Measurements from ENCODE around the gene CRELD1. TPM values are rescaled to one million over a fixed set of nuclear protein-coding genes. Genes with fewer than 3 reads are reported as not detected.
A peak's percentile ranks its signal among the peaks of the same experiment; 100 is the strongest.
"Not testable (repeated sequence)": the region's sequence is repeated elsewhere in the genome, so short reads cannot be mapped to it uniquely, and the experiment has no call there.

CRELD1 gene
- total RNA-seq, 1 donor from 2014 or later: 62.7 TPM

- intact Hi-C loops (cut with micrococcal nuclease): no loop called here
- no peak for DNase-seq
- ATAC-seq: no peak
These were observed 2.7 kb upstream of the CRELD1 start for GRCh38 chr3:9930804-9931418.

GRCh38 chr3:9932535-9932842, 1.1 kb upstream of the CRELD1 start:
- intact Hi-C loops (cut with micrococcal nuclease): no loop called here
- ATAC-seq: no peak
- no peak for DNase-seq

- ATAC-seq (peak; percentile 83), DNase-seq (peak; percentile 90)
- intact Hi-C loops (cut with micrococcal nuclease): no loop called here
These were observed 632 bp upstream of the CRELD1 start for GRCh38 chr3:9932843-9933560.

GRCh38 chr3:9934235-9934621, 594 bp downstream of the CRELD1 start:
- ATAC-seq (no peak), DNase-seq (no peak)
- intact Hi-C loops (cut with micrococcal nuclease): no loop called here

GRCh38 chr3:9934993-9935392, 1.4 kb downstream of the CRELD1 start:
- DNase-seq (no peak), ATAC-seq (no peak)
- intact Hi-C loops (cut with micrococcal nuclease): no loop called here

- no peak for DNase-seq
- ATAC-seq: no peak
- intact Hi-C loops (cut with micrococcal nuclease): no loop called here
These were observed 2.4 kb downstream of the CRELD1 start for GRCh38 chr3:9935966-9936510.

- intact Hi-C loops (cut with micrococcal nuclease): no loop called here
- ATAC-seq: no peak
- DNase-seq: no peak
These were observed 4.0 kb downstream of the CRELD1 start for GRCh38 chr3:9937486-9938238.

GRCh38 chr3:9938966-9939365, 5.3 kb downstream of the CRELD1 start:
- intact Hi-C loops (cut with micrococcal nuclease): no loop called here
- DNase-seq (no peak), ATAC-seq (no peak)

GRCh38 chr3:9939906-9940305, 6.3 kb downstream of the CRELD1 start:
- DNase-seq; intact Hi-C loops (cut with micrococcal nuclease); ATAC-seq: not testable (repeated sequence)

- no peak for ATAC-seq
These were observed 7.1 kb downstream of the CRELD1 start for GRCh38 chr3:9940746-9941145.

GRCh38 chr3:9942164-9942563, 8.5 kb downstream of the CRELD1 start:
- no peak for DNase-seq

More at GRCh38 chr3:9940746-9941145, 7.1 kb downstream of the CRELD1 start:
- DNase-seq: no peak
- intact Hi-C loops (cut with micrococcal nuclease): no loop called here

GRCh38 chr3:9942934-9943690, 9.5 kb downstream of the CRELD1 start:
- no peak for ATAC-seq
- no peak for DNase-seq
- intact Hi-C loops (cut with micrococcal nuclease): no loop called here

More at GRCh38 chr3:9942164-9942563, 8.5 kb downstream of the CRELD1 start:
- ATAC-seq: no peak
- intact Hi-C loops (cut with micrococcal nuclease): no loop called here

GRCh38 chr3:9944271-9944670, 10.6 kb downstream of the CRELD1 start:
- no peak for ATAC-seq
- no peak for DNase-seq
- intact Hi-C loops (cut with micrococcal nuclease): no loop called here

GRCh38 chr3:9945358-9945757, 11.7 kb downstream of the CRELD1 start:
- ATAC-seq (no peak), DNase-seq (no peak)
- intact Hi-C loops (cut with micrococcal nuclease): no loop called here

GRCh38 chr3:9946112-9947024, 12.7 kb downstream of the CRELD1 start:
- ATAC-seq: peak; percentile 90
- intact Hi-C loops (cut with micrococcal nuclease): no loop called here
- DNase-seq: peak; percentile 94

GRCh38 chr3:9947025-9947995, 13.7 kb downstream of the CRELD1 start:
- intact Hi-C loops (cut with micrococcal nuclease): no loop called here

GRCh38 chr3:9948586-9948985, 15.0 kb downstream of the CRELD1 start:
- DNase-seq: no peak
- no peak for ATAC-seq
- intact Hi-C loops (cut with micrococcal nuclease): no loop called here

More at GRCh38 chr3:9947025-9947995, 13.7 kb downstream of the CRELD1 start:
- ATAC-seq (peak; percentile 86), DNase-seq (peak; percentile 85)
